GM20000 (cell line): ENCODE results near the gene ALDH1A3.
A peak's percentile ranks its signal among the peaks of the same experiment; 100 is the strongest.

Experiments
- DNase-seq: peaks from one replicate; pipeline ENCODE4 v3.0.0; 2012; ENCODE audit warnings: low spot score
- TF ChIP-seq, protein P1 (sequence below): IDR thresholded peaks from 2 replicates; pipeline ENCODE4 v1.5.1; 2012; ENCODE audit warnings: mild to moderate bottlenecking, control low read depth; ENCODE audit errors: extremely low read depth, missing control alignments

ALDH1A3 gene

DNA sequence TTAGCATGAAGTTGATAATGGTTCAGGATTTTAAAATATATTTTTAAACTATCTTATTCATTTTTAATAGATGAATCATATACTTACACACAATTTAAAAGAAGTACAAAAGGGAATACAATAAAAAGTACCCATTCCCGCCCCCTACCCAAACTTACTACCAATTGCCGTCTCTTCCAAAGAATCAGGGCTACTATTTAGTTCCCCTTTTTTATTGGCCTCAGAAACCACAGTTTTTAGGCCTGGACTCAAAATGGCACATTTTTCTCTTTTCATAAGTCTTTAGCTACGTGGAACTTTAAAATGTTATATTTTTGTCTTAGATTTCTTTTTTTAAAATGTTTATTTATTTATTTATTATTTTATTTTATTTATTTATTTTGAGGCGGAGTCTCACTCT, 57.5 kb downstream of the ALDH1A3 start:
- TF ChIP-seq, protein P1, sequence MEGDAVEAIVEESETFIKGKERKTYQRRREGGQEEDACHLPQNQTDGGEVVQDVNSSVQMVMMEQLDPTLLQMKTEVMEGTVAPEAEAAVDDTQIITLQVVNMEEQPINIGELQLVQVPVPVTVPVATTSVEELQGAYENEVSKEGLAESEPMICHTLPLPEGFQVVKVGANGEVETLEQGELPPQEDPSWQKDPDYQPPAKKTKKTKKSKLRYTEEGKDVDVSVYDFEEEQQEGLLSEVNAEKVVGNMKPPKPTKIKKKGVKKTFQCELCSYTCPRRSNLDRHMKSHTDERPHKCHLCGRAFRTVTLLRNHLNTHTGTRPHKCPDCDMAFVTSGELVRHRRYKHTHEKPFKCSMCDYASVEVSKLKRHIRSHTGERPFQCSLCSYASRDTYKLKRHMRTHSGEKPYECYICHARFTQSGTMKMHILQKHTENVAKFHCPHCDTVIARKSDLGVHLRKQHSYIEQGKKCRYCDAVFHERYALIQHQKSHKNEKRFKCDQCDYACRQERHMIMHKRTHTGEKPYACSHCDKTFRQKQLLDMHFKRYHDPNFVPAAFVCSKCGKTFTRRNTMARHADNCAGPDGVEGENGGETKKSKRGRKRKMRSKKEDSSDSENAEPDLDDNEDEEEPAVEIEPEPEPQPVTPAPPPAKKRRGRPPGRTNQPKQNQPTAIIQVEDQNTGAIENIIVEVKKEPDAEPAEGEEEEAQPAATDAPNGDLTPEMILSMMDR = no peak
- DNase-seq = no peak

DNA sequence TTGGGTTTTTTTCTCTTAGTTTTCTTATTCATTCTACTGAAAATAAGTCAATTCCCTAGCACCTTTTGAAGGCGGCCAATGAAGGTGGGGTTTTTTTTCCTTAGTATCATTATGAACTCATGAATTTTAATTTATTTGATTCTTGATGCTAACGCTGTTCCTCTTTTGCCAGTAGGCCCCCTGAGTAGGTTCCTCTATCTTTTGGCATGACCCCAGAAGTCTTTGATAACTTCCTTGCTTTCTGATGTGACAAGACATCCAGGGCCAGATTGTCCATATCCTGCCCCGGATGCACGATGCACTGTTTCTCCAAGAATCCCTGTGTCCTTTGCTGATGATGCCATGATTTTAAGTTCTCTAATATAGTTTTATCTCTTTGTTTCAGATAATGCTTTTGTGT, 60.2 kb downstream of the ALDH1A3 start:
- DNase-seq = no peak
- TF ChIP-seq, protein P1 = no peak

DNA sequence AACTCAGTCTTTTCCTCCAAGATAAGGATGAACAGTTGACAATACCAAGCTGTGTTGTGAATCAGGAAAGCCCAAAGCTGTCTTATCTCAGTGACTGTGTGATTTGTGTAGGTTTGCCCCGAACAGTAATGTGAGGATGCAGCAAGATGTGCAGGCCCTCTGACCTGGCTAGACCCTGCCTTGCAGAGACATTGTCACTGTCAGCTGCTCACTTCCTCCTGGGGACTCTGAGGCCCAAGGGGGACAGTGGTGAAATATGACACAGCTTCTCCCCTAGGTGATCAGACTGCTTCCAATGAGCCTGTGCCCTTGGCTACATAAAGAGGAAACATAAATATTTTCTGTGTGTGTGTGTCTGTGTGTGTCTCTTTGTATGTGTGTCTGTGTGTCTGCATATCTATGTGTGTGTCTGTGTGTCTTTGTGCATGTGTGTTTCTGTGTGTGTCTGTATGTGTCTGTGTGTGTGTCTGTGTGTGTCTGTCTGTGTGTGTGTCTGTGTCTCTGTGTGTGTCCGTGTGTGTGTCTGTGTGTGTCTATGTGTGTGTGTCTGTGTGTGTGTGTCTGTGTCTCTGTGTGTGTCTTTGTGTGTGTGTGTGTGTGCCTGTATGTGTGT, 61.2 kb downstream of the ALDH1A3 start:
- DNase-seq = peak; percentile 63
- TF ChIP-seq, protein P1 = no peak

DNA sequence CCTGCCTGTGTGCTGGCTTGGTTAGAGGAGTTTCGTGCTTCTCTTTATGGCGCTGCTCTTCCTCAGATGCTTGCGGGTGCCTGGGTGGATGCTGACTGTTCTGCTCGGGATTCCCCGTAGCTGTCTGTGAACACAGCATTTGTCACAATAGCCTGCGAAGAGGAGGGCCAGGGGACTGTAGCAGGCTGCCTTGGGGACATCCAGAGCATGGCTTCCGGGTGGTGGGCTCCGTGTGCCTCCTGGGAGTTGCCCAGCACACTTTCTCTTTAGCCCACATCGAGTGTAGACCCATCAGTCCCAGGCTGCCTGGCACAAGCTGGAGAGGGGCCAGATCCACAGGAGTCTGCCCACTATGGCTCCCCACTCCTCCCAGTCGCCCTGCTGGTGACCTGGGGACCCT, 61.9 kb downstream of the ALDH1A3 start:
- TF ChIP-seq, protein P1 = no peak
- DNase-seq = peak; percentile 58

DNA sequence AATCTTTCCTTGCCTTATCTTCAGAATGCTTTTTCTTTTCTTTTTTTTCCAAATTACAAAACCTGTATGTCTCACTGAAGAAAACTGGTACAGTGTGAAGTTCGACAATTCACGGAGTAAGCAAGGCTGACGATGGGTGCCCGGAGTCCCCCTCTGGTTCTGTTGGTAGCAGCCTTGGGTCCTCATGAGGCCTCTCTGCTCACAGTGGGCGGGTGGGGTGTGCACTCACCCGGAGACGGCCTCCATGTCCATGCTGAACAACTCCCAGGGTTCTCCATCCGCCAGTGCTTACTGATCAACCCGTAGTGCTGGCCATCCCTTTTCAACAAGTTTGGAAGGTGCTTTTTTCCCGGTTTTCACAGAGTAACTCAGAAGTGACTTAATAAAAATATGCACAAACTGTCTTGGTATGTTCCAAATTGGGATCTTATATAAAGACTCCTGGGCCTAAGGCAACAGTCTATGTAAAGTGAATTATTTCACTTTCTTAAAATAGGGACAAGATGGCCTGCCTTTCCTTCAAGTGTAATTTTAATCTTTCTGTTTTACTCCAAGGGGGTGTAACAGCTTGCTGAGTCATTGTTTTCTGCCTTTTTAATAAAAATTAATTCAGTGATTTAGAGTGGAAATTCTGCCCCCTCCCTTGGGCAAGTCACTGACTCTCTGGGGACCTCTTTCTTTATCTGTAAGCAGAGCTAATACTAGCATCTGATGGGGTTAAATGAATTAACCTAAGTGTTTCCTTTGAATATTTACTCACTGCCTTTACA, 63.2 kb downstream of the ALDH1A3 start:
- TF ChIP-seq, protein P1 = no peak
- no peak for DNase-seq

DNA sequence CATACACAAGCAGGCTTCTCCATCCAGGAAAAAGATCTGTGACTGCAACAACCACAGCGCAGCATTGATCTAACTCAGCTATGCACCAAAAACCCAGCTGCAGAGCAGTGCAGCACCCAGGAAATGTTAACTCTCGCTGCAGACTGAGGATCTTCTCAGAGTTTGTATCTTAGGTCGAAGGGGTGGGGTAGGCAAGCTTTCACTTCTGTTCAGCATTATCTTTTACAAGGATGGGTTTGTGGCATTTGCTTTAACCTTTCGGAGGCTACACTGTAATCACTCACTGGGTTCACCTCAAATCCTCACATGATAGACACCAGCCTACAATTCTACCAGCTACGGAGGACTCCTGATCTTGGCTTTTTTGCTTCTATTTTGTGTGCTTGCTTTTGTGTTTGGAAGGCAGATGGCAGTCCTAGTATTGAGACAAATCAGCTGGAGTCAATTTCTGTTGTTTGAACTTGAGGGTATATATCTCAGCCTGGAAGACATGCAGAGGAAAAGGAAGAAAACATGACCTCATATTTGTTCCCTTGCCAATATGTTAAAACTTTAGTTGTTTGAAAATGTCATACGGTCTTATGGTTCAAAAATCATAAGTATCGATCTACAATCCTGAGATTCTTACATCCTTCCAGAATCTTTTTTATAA, 64.7 kb downstream of the ALDH1A3 start:
- TF ChIP-seq, protein P1 = no peak

DNA sequence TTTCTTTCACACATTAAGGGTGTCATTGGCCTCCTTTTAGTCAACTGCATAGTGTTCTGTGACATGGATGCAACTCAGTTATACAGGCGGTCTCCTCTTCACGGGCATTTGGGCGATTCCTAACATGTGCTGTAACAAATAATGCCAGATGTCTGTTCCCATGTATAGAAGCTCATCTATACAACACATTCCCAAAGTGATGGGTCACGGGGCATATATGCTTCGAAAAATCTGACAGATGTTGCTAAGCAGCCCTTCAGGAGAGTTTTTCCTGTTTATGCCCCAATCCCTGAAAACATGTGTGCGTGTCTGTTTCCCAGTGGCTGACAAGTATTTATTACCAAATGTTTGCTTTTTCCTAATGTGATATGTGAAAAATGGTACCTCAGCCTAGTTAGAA, 65.4 kb downstream of the ALDH1A3 start:
- no peak for DNase-seq
- TF ChIP-seq, protein P1 = no peak

More for the DNA sequence above, 64.7 kb downstream of the ALDH1A3 start:
- no peak for DNase-seq
